GM19238 (cell line): ENCODE data around the gene UBXN11.
"Not testable (repeated sequence)": the region's sequence is repeated elsewhere in the genome, so short reads cannot be mapped to it uniquely, and the experiment has no call there.

Experiments used
- DNase-seq: peaks from one replicate; pipeline ENCODE4 v3.0.0; 2011; ENCODE audit warnings: low spot score; ENCODE audit not compliant: insufficient read length

Gene UBXN11

GRCh38 chr1:26305667-26306289, 658 bp downstream of the UBXN11 start:
- DNase-seq, result no peak

- DNase-seq, result no peak
These were observed 3.6 kb downstream of the UBXN11 start for GRCh38 chr1:26302733-26303405.

- DNase-seq, result no peak
These were observed 5.7 kb downstream of the UBXN11 start for GRCh38 chr1:26300578-26301275.

GRCh38 chr1:26297791-26298124, 8.7 kb downstream of the UBXN11 start:
- no peak for DNase-seq

- DNase-seq, result no peak
These were observed 9.2 kb downstream of the UBXN11 start for GRCh38 chr1:26297057-26297790.

- DNase-seq, result no peak
These were observed 9.9 kb downstream of the UBXN11 start for GRCh38 chr1:26296340-26297056.

- no peak for DNase-seq
These were observed 11.0 kb downstream of the UBXN11 start for GRCh38 chr1:26295194-26296138.

- DNase-seq, result no peak
These were observed 12.4 kb downstream of the UBXN11 start for GRCh38 chr1:26293911-26294463.

GRCh38 chr1:26292735-26293134, 13.7 kb downstream of the UBXN11 start:
- not testable (repeated sequence) for DNase-seq

- no peak for DNase-seq
These were observed 14.5 kb downstream of the UBXN11 start for GRCh38 chr1:26291939-26292338.

- no peak for DNase-seq
These were observed 15.0 kb downstream of the UBXN11 start for GRCh38 chr1:26291433-26291832.

- no peak for DNase-seq
These were observed 15.6 kb downstream of the UBXN11 start for GRCh38 chr1:26290882-26291261.

- peak; percentile 23 for DNase-seq
These were observed 16.1 kb downstream of the UBXN11 start for GRCh38 chr1:26290122-26290881.

GRCh38 chr1:26289158-26290059, 17.0 kb downstream of the UBXN11 start:
- peak; percentile 79 for DNase-seq

GRCh38 chr1:26288311-26288941, 18.0 kb downstream of the UBXN11 start:
- no peak for DNase-seq

GRCh38 chr1:26287811-26288210, 18.6 kb downstream of the UBXN11 start:
- no peak for DNase-seq

- DNase-seq, result peak; percentile 70
These were observed 19.3 kb downstream of the UBXN11 start for GRCh38 chr1:26287033-26287711.
